Ureter (tissue), 1 donor: ENCODE results near the gene FAHD1. TPM values are rescaled to one million over a fixed set of nuclear protein-coding genes. Genes with fewer than 3 reads are reported as not detected.

Source experiments
- total RNA-seq: library from RNA; stranded (reverse); gene quantifications from one replicate; pipeline ENCODE4 v1.2.4, GENCODE V29; 2023
- donor health status: DM: yes; HTN: yes; CAD: no.

Gene FAHD1
- total RNA-seq, 1 donor from 2014 or later, result 29.3 TPM

Other genes with a start within 250 kb of the FAHD1 start
- 35.1 TPM for gene IFT140, start 215.1 kb upstream of the FAHD1 start, total RNA-seq
- gene CRAMP1, start 214.8 kb upstream of the FAHD1 start, total RNA-seq, result 31.4 TPM
- 108 TPM for gene JPT2, start 148.9 kb upstream of the FAHD1 start, total RNA-seq
- gene MAPK8IP3, start 121.0 kb upstream of the FAHD1 start, total RNA-seq, result 112 TPM
- 79.7 TPM for gene NME3, start 55.7 kb upstream of the FAHD1 start, total RNA-seq
- gene EME2, start 54.4 kb upstream of the FAHD1 start, total RNA-seq, result 49.7 TPM
- 78.6 TPM for gene MRPS34, start 54.1 kb upstream of the FAHD1 start, total RNA-seq
- gene SPSB3, start 44.6 kb upstream of the FAHD1 start, total RNA-seq, result 39.2 TPM
- gene NUBP2, start 44.2 kb upstream of the FAHD1 start, total RNA-seq, result 48.9 TPM
- gene IGFALS, start 33.5 kb upstream of the FAHD1 start, total RNA-seq, result not detected
- 37.5 TPM for gene HAGH, start 381 bp upstream of the FAHD1 start, total RNA-seq
- gene MEIOB, start 45.0 kb downstream of the FAHD1 start, total RNA-seq, result not detected
- 12.9 TPM for gene HS3ST6, start 91.2 kb downstream of the FAHD1 start, total RNA-seq
- 27.2 TPM for gene MSRB1, start 116.0 kb downstream of the FAHD1 start, total RNA-seq
- gene RPL3L, start 127.5 kb downstream of the FAHD1 start, total RNA-seq, result not detected
- 97.5 TPM for gene NDUFB10, start 132.3 kb downstream of the FAHD1 start, total RNA-seq
- 2,737 TPM for gene RPS2, start 137.6 kb downstream of the FAHD1 start, total RNA-seq
- not detected for gene RNF151, start 139.7 kb downstream of the FAHD1 start, total RNA-seq
- 37.0 TPM for gene TBL3, start 144.8 kb downstream of the FAHD1 start, total RNA-seq
- gene NOXO1, start 154.3 kb downstream of the FAHD1 start, total RNA-seq, result 0.65 TPM
- 16.5 TPM for gene GFER, start 157.0 kb downstream of the FAHD1 start, total RNA-seq
- 0.86 TPM for gene SYNGR3, start 162.8 kb downstream of the FAHD1 start, total RNA-seq
- 46.4 TPM for gene ZNF598, start 182.6 kb downstream of the FAHD1 start, total RNA-seq
- gene NPW, start 192.6 kb downstream of the FAHD1 start, total RNA-seq, result not detected
- 106 TPM for gene NHERF2, start 199.7 kb downstream of the FAHD1 start, total RNA-seq
- gene NTHL1, start 220.6 kb downstream of the FAHD1 start, total RNA-seq, result 11.8 TPM
- 178 TPM for gene TSC2, start 220.8 kb downstream of the FAHD1 start, total RNA-seq